ENCODE results near the gene XXYLT1. TPM values are rescaled to one million over a fixed set of nuclear protein-coding genes. Genes with fewer than 3 reads are reported as not detected.
A peak's percentile ranks its signal among the peaks of the same experiment; 100 is the strongest.

The XXYLT1 gene
- total and polyA plus RNA-seq, 2 of the 4 experiments (the other 2 are of a cell fraction) = 14.7 to 18.1 TPM

DNA sequence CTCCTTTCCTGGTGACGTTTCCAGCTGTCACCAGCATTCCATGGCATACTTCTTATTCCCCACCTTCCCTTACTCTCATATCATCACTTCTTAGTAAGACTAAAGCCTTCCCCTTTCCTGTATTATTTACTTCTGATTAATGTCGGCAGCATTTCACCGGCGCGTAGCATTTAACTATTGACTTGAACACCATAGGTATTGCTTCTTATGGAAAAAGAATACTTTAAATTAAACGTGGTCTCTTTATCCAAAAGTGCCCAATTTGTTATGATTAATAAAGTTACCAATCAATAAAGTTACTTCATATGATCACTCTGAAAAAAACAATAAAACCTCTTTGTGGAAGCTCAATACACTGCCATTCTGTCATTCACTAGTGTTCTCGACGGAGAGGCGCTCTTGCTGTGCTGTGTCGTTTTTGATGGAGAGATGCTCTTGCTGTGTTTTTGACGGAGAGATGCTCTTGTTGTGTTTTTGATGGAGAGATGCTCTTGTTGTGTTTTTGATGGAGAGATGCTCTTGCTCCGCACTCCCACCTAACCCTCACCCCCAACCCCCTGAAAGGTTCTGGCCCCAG lies 165.0 kb downstream of the XXYLT1 start:
- H2BK20ac ChIP-seq (ENCODE audit: low read depth, low read length) = no peak overlapping the region
- peak overlapping the region; percentile 29; the same call in 1 of the 2 replicates for H3K27ac ChIP-seq (ENCODE audit: insufficient read depth, low read length)
- H3K14ac ChIP-seq (replicated peaks; ENCODE audit: low read depth, low read length) = no peak overlapping the region
- H4K8ac ChIP-seq (ENCODE audit: low read depth in 2 of 2, low read length in 2 of 2) = peak overlapping the region in 1 of 2 experiments; percentile 71; a peak in 2 of 4 replicates
- intact Hi-C loops (cut with micrococcal nuclease) = loop anchor here (1.0 to 5.0 kb wide), 3 partner anchors 91 to 424 kb away; no protein-coding TSS in a partner anchor
- WGBS, 2 experiments (ENCODE audit: extremely low coverage in 2 of 2, insufficient read length in 1 of 2) = no CpG with 5 or more reads among the region's 12 CpGs
- peaks cover 12% of the 10 kb centered on the region for H3K4me1 ChIP-seq (ENCODE audit: control insufficient read depth, insufficient read depth, low read length)
- H3K9me3 ChIP-seq (ENCODE audit: control insufficient read depth, insufficient read depth, low read length) = no peaks in the 10 kb centered on the region
- TF ChIP-seq, protein P1, sequence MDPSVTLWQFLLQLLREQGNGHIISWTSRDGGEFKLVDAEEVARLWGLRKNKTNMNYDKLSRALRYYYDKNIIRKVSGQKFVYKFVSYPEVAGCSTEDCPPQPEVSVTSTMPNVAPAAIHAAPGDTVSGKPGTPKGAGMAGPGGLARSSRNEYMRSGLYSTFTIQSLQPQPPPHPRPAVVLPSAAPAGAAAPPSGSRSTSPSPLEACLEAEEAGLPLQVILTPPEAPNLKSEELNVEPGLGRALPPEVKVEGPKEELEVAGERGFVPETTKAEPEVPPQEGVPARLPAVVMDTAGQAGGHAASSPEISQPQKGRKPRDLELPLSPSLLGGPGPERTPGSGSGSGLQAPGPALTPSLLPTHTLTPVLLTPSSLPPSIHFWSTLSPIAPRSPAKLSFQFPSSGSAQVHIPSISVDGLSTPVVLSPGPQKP (IDR thresholded peaks at IDR 0.05; ENCODE audit: borderline replicate concordance, low read depth, low read length) = no peak
- TF ChIP-seq RAD21 (IDR thresholded peaks at IDR 0.05; ENCODE audit: low read length) (no peak), FOS (IDR thresholded peaks at IDR 0.05; ENCODE audit: low read depth, low read length) (no peak), RCOR1 (IDR thresholded peaks at IDR 0.05; ENCODE audit: insufficient replicate concordance, low read length) (no peak), MAFK (IDR thresholded peaks at IDR 0.05; ENCODE audit: low read depth, low read length) (no peak), CEBPB (IDR thresholded peaks at IDR 0.05; ENCODE audit: low read depth, low read length) (no peak), MAZ (IDR thresholded peaks at IDR 0.05; ENCODE audit: borderline replicate concordance, low read depth, low read length) (no peak), RFX5 (IDR thresholded peaks at IDR 0.05; ENCODE audit: low read depth, low read length) (no peak)
- TF ChIP-seq, protein P2, sequence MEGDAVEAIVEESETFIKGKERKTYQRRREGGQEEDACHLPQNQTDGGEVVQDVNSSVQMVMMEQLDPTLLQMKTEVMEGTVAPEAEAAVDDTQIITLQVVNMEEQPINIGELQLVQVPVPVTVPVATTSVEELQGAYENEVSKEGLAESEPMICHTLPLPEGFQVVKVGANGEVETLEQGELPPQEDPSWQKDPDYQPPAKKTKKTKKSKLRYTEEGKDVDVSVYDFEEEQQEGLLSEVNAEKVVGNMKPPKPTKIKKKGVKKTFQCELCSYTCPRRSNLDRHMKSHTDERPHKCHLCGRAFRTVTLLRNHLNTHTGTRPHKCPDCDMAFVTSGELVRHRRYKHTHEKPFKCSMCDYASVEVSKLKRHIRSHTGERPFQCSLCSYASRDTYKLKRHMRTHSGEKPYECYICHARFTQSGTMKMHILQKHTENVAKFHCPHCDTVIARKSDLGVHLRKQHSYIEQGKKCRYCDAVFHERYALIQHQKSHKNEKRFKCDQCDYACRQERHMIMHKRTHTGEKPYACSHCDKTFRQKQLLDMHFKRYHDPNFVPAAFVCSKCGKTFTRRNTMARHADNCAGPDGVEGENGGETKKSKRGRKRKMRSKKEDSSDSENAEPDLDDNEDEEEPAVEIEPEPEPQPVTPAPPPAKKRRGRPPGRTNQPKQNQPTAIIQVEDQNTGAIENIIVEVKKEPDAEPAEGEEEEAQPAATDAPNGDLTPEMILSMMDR (conservative IDR thresholded peaks at IDR 0.05; ENCODE audit: low read depth, low read length) = no peak
- TF ChIP-seq, protein P3, sequence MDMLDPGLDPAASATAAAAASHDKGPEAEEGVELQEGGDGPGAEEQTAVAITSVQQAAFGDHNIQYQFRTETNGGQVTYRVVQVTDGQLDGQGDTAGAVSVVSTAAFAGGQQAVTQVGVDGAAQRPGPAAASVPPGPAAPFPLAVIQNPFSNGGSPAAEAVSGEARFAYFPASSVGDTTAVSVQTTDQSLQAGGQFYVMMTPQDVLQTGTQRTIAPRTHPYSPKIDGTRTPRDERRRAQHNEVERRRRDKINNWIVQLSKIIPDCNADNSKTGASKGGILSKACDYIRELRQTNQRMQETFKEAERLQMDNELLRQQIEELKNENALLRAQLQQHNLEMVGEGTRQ (IDR thresholded peaks at IDR 0.05; ENCODE audit: low read depth, low read length) = no peak
- peak overlapping the region; percentile 57 for H3K9ac ChIP-seq (ENCODE audit: low read depth, low read length)
- H3K4ac ChIP-seq (ENCODE audit: low read depth, low read length) = peak overlapping the region; percentile 48; the same call in 1 of the 2 replicates
- peak overlapping the region; percentile 48; the same call in 1 of the 2 replicates for H3K4me2 ChIP-seq (ENCODE audit: low read depth, low read length)
- H2AK5ac ChIP-seq (ENCODE audit: low read depth, low read length) = peak overlapping the region; percentile 31; the same call in 1 of the 2 replicates
- peak overlapping the region; percentile 20; the same call in 1 of the 2 replicates for H4K5ac ChIP-seq (ENCODE audit: low read depth, low read length)
- no peak for DNase-seq
- no peak overlapping the region for H2BK5ac ChIP-seq (ENCODE audit: low read depth, low read length, poor library complexity, severe bottlenecking)
- in situ Hi-C loops (cut with MboI; ENCODE audit: low sequenced_read_pairs) = loop anchor here (5.0 kb wide), 1 partner anchor 429 kb away; no protein-coding TSS in a partner anchor
- H4K20me1 ChIP-seq (ENCODE audit: insufficient read depth, low read length) = no peaks in the 10 kb centered on the region
- H2AFZ ChIP-seq (replicated peaks; ENCODE audit: low read length, poor library complexity) = peak overlapping the region; percentile 87
- no peak overlapping the region; the same call in 2 of the 3 replicates for H2BK15ac ChIP-seq (ENCODE audit: low read depth, low read length)
- H3K79me1 ChIP-seq (ENCODE audit: low read depth in 1 of 2, low read length in 2 of 2) = peaks cover 5 to 29% of the 10 kb centered on the region in 2 experiments; a peak in 3 of 4 replicates
- H3K36me3 ChIP-seq (ENCODE audit: control insufficient read depth, insufficient read depth, low read length) = no peaks in the 10 kb centered on the region
- BruUV-seq (replicated peaks) = no TSS peak
- dilution Hi-C loops (cut with HindIII; ENCODE audit: low sequenced_read_pairs, unreplicated experiment) = no loop called here
- H3K4me3 ChIP-seq (ENCODE audit: insufficient read depth, low read depth, low read length) = no peak overlapping the region
- POLR2A ChIA-PET (ENCODE audit: unreplicated experiment) = no interaction called here
- peaks cover 17% of the 10 kb centered on the region for H3K9me1 ChIP-seq (ENCODE audit: insufficient read depth, low read length)
- H3K27me3 ChIP-seq (ENCODE audit: control insufficient read depth, insufficient read depth, low read length) = no peaks in the 10 kb centered on the region
- no peak overlapping the region for H3K18ac ChIP-seq (ENCODE audit: low read depth, low read length)
- CTCF ChIA-PET = interaction anchor here (1.0 to 1.3 kb wide), 2 partner anchors 14 to 16 kb away, joined by 4 to 6 read pairs; no protein-coding TSS in a partner anchor
- peak overlapping the region; percentile 33; the same call in 1 of the 2 replicates for H2BK120ac ChIP-seq (ENCODE audit: low read depth, low read length)
- 0 out of 2 replicates have a peak overlapping the region, but pooled peaks have one; percentile 10 for H4K91ac ChIP-seq (ENCODE audit: insufficient read depth, low read depth, low read length)
- ATAC-seq (ENCODE audit: low read depth) = no peak
- no peak overlapping the region for H3K56ac ChIP-seq (ENCODE audit: extremely low read depth, insufficient read depth, low read length)
- H2AK9ac ChIP-seq (replicated peaks; ENCODE audit: low read depth, low read length, poor library complexity) = no peak overlapping the region
- H3K23ac ChIP-seq (ENCODE audit: low read depth, low read length) = no peak overlapping the region

Measured in IMR-90 (cell line).